DMS153 treated with DMSO at 0.1 percent for 48 hours (cell line): ENCODE measurements around the gene PLEKHG1.

ENCODE experiments used
- DNase-seq: peaks from one replicate; lab custom pipeline; 2025; ENCODE audit not compliant: unreplicated experiment; lab: John Stamatoyannopoulos, UW

Gene PLEKHG1

GRCh38 chr6:150637266-150637665 is 37.6 kb downstream of the PLEKHG1 start:
- no peak for DNase-seq

- no peak for DNase-seq
Observed at GRCh38 chr6:150638267-150638666, 38.6 kb downstream of the PLEKHG1 start.

DNA sequence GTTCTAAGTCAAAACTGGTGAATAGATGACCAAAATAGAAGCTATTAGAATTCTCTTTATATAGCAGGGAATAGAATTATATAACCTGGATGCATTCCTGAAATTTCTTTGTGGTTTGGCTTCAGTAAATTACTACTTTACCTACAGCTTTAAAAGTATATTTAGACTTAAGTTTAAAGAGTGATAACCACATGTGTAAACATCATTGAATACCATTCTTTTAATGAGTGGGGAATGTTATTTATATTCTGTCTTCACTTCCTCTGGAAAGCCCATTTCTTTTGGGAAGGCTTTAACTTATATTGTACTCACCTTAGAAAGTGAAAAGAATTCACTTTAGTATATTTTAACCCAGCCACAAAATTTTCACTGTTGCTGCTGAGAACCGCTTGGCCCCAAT is 39.1 kb downstream of the PLEKHG1 start:
- no peak for DNase-seq

- DNase-seq, result no peak
Observed at GRCh38 chr6:150639823-150640331, 40.2 kb downstream of the PLEKHG1 start.

- DNase-seq, result no peak
Observed at GRCh38 chr6:150640556-150641209, 41.0 kb downstream of the PLEKHG1 start.

- no peak for DNase-seq
Observed at GRCh38 chr6:150641398-150642139, 41.9 kb downstream of the PLEKHG1 start.

DNA sequence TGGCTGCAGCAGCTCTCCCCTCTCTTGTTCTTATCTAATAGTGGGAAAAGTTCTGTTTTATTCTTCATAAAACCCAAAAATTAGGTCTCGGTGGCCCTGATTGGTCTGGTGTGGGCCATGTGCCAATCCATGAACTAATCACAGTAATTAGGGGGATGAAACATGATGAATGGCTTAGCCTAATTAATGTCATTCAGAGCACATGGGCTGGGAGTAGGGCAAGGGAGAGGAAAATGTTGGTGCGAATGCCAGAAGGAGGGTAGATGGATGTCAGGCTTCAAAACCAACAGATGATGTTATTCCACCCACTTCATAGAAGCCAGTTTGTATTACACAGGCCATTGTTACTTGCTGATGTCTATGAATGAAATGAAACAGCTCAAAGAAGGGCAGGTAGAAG is 46.5 kb downstream of the PLEKHG1 start:
- no peak for DNase-seq

DNA sequence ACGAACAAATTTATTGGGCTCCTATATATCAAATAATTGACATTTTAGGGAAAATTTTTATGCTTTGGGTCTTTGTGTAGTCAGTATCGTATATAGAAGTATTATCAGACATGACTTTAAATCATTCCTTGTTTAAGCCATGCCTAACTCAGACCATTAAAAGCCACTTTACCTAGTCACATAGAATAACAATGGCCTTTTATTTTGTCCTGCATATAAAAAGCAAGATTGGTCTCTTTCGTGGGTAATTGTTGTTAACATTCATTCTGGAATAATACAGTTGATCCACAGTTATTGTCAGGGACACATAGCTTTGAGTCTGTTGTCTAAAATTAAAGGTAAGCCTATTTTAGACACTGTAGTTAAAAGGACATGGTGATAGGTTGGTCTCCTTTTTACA is 47.4 kb downstream of the PLEKHG1 start:
- DNase-seq, result no peak
